Hematopoietic multipotent progenitor cell treated with erythropoietin and hydrocortisone succinate and interleukin-3 and kit ligand, for 6 days (in vitro differentiated cells): ENCODE measurements around the gene QPCT.
"Not testable (repeated sequence)": the region's sequence is repeated elsewhere in the genome, so short reads cannot be mapped to it uniquely, and the experiment has no call there.

ENCODE experiments used
- DNase-seq: peaks from one replicate; pipeline ENCODE4 v3.0.0-alpha.2; 2015

QPCT gene

GRCh38 chr2:37394796-37395555, 50.5 kb downstream of the QPCT start:
- no peak for DNase-seq

- DNase-seq = no peak
Measured at GRCh38 chr2:37396890-37397565, 52.6 kb downstream of the QPCT start.

- no peak for DNase-seq
Measured at GRCh38 chr2:37398990-37399389, 54.6 kb downstream of the QPCT start.

GRCh38 chr2:37400041-37400440, 55.6 kb downstream of the QPCT start:
- no peak for DNase-seq

GRCh38 chr2:37402636-37403035, 58.2 kb downstream of the QPCT start:
- DNase-seq = no peak

GRCh38 chr2:37405781-37406180, 61.4 kb downstream of the QPCT start:
- no peak for DNase-seq

GRCh38 chr2:37412231-37412630, 67.8 kb downstream of the QPCT start:
- no peak for DNase-seq

- not testable (repeated sequence) for DNase-seq
Measured at GRCh38 chr2:37413911-37414469, 69.6 kb downstream of the QPCT start.

GRCh38 chr2:37414470-37414949, 70.1 kb downstream of the QPCT start:
- DNase-seq = peak; percentile 87

- peak; percentile 46 for DNase-seq
Measured at GRCh38 chr2:37415128-37415820, 70.8 kb downstream of the QPCT start.

- DNase-seq = no peak
Measured at GRCh38 chr2:37417321-37417720, 72.9 kb downstream of the QPCT start.

GRCh38 chr2:37418956-37419355, 74.5 kb downstream of the QPCT start:
- DNase-seq = no peak

GRCh38 chr2:37421686-37422085, 77.3 kb downstream of the QPCT start:
- DNase-seq = no peak

GRCh38 chr2:37422816-37423215, 78.4 kb downstream of the QPCT start:
- DNase-seq = no peak
